ENCODE data around the gene OBSCN.

Gene OBSCN

DNA sequence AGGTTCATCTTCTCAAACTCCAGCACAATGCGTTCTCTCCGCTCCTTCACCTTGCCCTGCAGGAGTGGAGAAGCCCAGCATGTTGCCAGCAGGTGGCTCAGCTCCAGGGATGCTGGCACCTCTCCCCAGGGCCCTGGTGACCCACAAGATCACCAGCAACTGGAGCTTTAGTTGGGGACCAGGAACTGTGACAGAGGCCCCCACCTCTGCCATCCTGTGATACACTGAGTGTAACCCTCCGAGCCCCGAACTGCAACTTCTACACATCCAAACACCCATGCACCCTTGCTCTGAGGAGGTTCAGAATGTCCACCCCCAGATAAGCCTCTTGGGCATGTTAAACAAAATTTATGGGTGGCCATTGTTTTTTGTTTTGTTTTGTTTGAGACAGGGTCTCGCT lies 203.3 kb downstream of the OBSCN start:
- TF ChIP-seq FOXP2 (optimal IDR thresholded peaks at IDR 0.05; ENCODE audit: borderline replicate concordance, extremely low read depth, extremely low read length, insufficient read depth) (no peak), TAF1 (IDR thresholded peaks at IDR 0.05; ENCODE audit: borderline replicate concordance, insufficient read depth, low read length) (no peak), SIN3A (IDR thresholded peaks at IDR 0.05; ENCODE audit: borderline replicate concordance, insufficient read depth, low read length) (no peak), POLR2AphosphoS5 (IDR thresholded peaks at IDR 0.05; ENCODE audit: low read depth, low read length) (no peak)
- TF ChIP-seq, protein P1, sequence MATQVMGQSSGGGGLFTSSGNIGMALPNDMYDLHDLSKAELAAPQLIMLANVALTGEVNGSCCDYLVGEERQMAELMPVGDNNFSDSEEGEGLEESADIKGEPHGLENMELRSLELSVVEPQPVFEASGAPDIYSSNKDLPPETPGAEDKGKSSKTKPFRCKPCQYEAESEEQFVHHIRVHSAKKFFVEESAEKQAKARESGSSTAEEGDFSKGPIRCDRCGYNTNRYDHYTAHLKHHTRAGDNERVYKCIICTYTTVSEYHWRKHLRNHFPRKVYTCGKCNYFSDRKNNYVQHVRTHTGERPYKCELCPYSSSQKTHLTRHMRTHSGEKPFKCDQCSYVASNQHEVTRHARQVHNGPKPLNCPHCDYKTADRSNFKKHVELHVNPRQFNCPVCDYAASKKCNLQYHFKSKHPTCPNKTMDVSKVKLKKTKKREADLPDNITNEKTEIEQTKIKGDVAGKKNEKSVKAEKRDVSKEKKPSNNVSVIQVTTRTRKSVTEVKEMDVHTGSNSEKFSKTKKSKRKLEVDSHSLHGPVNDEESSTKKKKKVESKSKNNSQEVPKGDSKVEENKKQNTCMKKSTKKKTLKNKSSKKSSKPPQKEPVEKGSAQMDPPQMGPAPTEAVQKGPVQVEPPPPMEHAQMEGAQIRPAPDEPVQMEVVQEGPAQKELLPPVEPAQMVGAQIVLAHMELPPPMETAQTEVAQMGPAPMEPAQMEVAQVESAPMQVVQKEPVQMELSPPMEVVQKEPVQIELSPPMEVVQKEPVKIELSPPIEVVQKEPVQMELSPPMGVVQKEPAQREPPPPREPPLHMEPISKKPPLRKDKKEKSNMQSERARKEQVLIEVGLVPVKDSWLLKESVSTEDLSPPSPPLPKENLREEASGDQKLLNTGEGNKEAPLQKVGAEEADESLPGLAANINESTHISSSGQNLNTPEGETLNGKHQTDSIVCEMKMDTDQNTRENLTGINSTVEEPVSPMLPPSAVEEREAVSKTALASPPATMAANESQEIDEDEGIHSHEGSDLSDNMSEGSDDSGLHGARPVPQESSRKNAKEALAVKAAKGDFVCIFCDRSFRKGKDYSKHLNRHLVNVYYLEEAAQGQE (IDR thresholded peaks at IDR 0.05; ENCODE audit: insufficient read depth in 1 of 2, low read depth in 2 of 2, low read length in 2 of 2): no peak

DNA sequence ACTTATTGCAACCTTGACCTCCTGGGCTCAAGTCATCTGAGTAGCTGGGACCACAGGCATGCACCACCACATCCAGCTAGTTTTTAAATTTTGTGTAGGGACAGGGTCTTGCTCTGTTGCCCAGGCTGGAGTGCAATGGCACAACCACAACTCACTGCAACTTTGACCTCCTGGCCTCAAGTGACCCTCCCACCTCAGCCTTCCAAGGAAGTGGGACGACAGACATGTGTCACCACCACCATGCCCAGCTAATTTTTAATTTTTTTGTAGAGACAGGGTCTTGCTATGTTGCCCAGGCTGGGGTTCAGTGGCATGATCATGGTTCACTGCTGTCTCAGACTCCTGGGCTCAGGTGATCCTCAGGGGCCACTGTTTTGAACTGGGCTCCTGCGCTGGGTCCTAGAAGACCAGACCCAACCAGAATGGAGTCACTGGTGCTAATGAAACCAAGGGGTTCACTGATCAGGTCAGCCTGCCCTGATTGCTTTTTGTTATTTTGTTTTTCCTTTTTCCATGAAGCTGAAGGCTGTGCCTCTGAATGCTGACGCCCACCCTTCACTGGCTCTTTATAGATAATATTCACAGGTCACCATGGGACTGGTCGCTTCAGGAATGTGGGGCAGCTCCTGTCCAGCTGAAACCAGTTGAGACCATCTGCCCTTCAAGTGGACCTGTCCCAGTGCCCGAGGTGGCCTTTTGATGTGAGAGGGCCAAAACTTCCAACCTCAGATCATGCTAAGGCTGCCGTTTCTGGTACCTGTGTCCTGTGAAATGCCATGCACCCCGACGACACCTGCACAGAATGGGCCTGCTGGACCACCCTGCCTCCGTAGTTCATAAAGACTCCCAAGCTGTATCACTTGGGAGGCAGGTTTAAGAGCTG lies 203.9 kb downstream of the OBSCN start:
- TF ChIP-seq POLR2AphosphoS5 (IDR thresholded peaks at IDR 0.05; ENCODE audit: low read depth, low read length) (no peak), SIN3A (IDR thresholded peaks at IDR 0.05; ENCODE audit: borderline replicate concordance, insufficient read depth, low read length) (no peak), TAF1 (IDR thresholded peaks at IDR 0.05; ENCODE audit: borderline replicate concordance, insufficient read depth, low read length) (no peak), FOXP2 (optimal IDR thresholded peaks at IDR 0.05; ENCODE audit: borderline replicate concordance, extremely low read depth, extremely low read length, insufficient read depth) (no peak)
- TF ChIP-seq, protein P1 (IDR thresholded peaks at IDR 0.05; ENCODE audit: insufficient read depth in 1 of 2, low read depth in 2 of 2, low read length in 2 of 2): no peak

DNA sequence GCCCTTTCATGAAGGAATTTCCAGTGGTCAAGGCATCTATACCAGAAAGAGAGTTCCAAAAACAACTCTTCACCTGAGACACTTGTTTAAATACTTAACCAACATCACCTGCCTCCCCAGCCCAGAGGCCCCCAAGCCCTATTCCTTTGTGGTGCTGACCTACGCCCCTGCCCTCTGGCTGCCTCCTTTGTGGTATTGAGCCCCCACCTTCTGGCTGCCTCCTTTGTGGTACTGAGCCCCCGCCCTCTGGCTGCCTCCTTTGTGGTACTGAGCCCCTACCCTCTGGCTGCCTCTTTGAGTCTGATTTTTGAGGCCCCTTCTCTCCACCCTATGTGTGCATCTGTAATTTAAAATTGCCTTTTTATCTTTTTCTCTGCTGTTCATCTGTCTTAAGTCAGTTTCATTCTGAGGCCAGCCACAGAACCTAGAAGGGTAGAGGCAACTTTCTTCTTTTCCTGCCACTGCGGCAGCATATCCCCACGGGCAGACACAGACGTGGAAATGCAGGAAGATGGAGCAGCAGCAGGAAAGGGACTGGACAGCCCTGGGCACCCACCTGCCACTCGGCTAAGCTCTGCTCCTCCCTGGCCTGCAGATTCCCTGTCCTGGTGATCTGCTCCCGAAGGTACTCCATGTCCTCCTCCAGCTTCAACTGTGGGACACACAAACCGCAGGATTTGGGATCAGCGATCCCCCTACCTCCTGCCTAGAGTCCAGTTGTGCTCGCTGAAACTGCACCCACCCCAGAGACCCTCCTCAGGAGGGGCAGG lies 205.6 kb downstream of the OBSCN start:
- TF ChIP-seq, protein P1 (IDR thresholded peaks at IDR 0.05; ENCODE audit: insufficient read depth in 1 of 2, low read depth in 2 of 2, low read length in 2 of 2): no peak
- no peak for TF ChIP-seq FOXP2 (optimal IDR thresholded peaks at IDR 0.05; ENCODE audit: borderline replicate concordance, extremely low read depth, extremely low read length, insufficient read depth)
- TF ChIP-seq POLR2AphosphoS5 (IDR thresholded peaks at IDR 0.05; ENCODE audit: low read depth, low read length): no peak
- no peak for TF ChIP-seq SIN3A (IDR thresholded peaks at IDR 0.05; ENCODE audit: borderline replicate concordance, insufficient read depth, low read length)
- no peak for TF ChIP-seq TAF1 (IDR thresholded peaks at IDR 0.05; ENCODE audit: borderline replicate concordance, insufficient read depth, low read length)

DNA sequence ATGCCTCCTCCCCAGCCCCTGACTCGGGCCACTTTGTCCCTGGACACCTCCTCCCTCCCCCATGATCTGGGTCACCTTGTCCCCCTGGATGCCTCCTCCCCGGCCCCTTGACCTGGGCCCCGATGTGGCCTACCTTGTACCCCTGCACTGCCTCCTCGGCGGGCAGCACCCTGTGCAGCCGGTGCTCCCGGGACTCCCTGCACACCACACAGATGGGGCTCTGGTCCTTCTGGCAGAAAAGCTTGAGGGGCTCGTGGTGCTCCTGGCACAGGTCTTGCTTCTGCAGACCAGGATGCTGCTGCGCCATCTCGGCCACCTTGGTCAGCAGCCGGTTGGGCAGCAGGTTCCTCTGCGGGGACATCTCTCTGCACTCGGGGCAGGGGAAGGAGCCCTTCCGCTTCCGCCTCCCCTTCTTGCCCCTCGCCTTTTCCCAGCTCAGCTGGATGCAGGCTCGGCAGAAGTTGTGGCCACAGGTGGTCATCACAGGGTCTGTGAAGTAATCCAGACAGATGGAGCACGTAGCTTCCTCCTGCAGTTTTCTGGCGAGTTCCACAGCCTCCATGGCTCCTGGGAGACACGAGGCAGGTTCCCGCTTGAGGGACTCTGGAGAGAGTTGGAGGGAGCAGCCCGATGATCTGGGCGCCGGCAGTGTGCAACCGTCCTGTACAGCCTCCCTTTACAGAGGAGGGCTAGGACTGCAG lies 206.8 kb downstream of the OBSCN start:
- no peak for TF ChIP-seq TAF1 (IDR thresholded peaks at IDR 0.05; ENCODE audit: borderline replicate concordance, insufficient read depth, low read length)
- no peak for TF ChIP-seq SIN3A (IDR thresholded peaks at IDR 0.05; ENCODE audit: borderline replicate concordance, insufficient read depth, low read length)
- TF ChIP-seq, protein P1 (IDR thresholded peaks at IDR 0.05; ENCODE audit: insufficient read depth in 1 of 2, low read depth in 2 of 2, low read length in 2 of 2): no peak
- TF ChIP-seq POLR2AphosphoS5 (IDR thresholded peaks at IDR 0.05; ENCODE audit: low read depth, low read length): no peak
- TF ChIP-seq FOXP2 (optimal IDR thresholded peaks at IDR 0.05; ENCODE audit: borderline replicate concordance, extremely low read depth, extremely low read length, insufficient read depth): no peak
